Amniotic stem cell (primary cell): ENCODE measurements around the gene WDR88.
"Not testable (repeated sequence)": the region's sequence is repeated elsewhere in the genome, so short reads cannot be mapped to it uniquely, and the experiment has no call there.

Experiments
- DNase-seq: peaks from one replicate; lab custom pipeline; 2025; lab: John Stamatoyannopoulos, UW

Gene WDR88

GRCh38 chr19:33197591-33198000 is 65.7 kb downstream of the WDR88 start:
- no peak for DNase-seq

GRCh38 chr19:33198169-33198568 is 66.3 kb downstream of the WDR88 start:
- DNase-seq = no peak

- no peak for DNase-seq
Measured at GRCh38 chr19:33199441-33200265, 67.7 kb downstream of the WDR88 start.

- DNase-seq = no peak
Measured at GRCh38 chr19:33201473-33201872, 69.6 kb downstream of the WDR88 start.

- DNase-seq = no peak
Measured at GRCh38 chr19:33201886-33202545, 70.1 kb downstream of the WDR88 start.

- no peak for DNase-seq
Measured at GRCh38 chr19:33202546-33203507, 70.9 kb downstream of the WDR88 start.

- no peak for DNase-seq
Measured at GRCh38 chr19:33203529-33203928, 71.6 kb downstream of the WDR88 start.

GRCh38 chr19:33204136-33204973 is 72.4 kb downstream of the WDR88 start:
- no peak for DNase-seq

- DNase-seq = no peak
Measured at GRCh38 chr19:33205110-33205509, 73.2 kb downstream of the WDR88 start.

- no peak for DNase-seq
Measured at GRCh38 chr19:33205531-33206260, 73.8 kb downstream of the WDR88 start.

- DNase-seq = no peak
Measured at GRCh38 chr19:33206261-33207039, 74.5 kb downstream of the WDR88 start.

GRCh38 chr19:33207040-33207620 is 75.2 kb downstream of the WDR88 start:
- DNase-seq = no peak

GRCh38 chr19:33207903-33208302 is 76.0 kb downstream of the WDR88 start:
- DNase-seq = no peak

- no peak for DNase-seq
Measured at GRCh38 chr19:33208371-33208895, 76.5 kb downstream of the WDR88 start.

GRCh38 chr19:33208904-33209849 is 77.3 kb downstream of the WDR88 start:
- DNase-seq = no peak

- DNase-seq = not testable (repeated sequence)
Measured at GRCh38 chr19:33209850-33210230, 77.9 kb downstream of the WDR88 start.

- no peak for DNase-seq
Measured at GRCh38 chr19:33210266-33210940, 78.5 kb downstream of the WDR88 start.
